GM13977 (cell line): ENCODE measurements around the gene RUNX2.

Experiments
- DNase-seq: peaks from one replicate; pipeline ENCODE4 v3.0.0; 2012; ENCODE audit warnings: low spot score
- CTCF ChIP-seq: IDR thresholded peaks from 2 replicates; pipeline ENCODE4 v1.5.1; 2012; ENCODE audit warnings: mild to moderate bottlenecking, control low read depth; ENCODE audit not compliant: insufficient read depth; ENCODE audit errors: extremely low read depth, missing control alignments
- in situ Hi-C: fragments of 300-500 bp; cut with MboI; formaldehyde crosslinking; loops from one replicate; pipeline ENCODE4 v1.12.0; 2022; ENCODE audit warnings: low sequenced_read_pairs, low pct_unique_long_range_greater_than_20kb, mixed read lengths, inconsistent platforms; ENCODE audit not compliant: unreplicated experiment

Gene RUNX2

GRCh38 chr6:45350186-45350710, 22.1 kb downstream of the RUNX2 start:
- in situ Hi-C loops: no loop called here
- DNase-seq: no peak

DNA sequence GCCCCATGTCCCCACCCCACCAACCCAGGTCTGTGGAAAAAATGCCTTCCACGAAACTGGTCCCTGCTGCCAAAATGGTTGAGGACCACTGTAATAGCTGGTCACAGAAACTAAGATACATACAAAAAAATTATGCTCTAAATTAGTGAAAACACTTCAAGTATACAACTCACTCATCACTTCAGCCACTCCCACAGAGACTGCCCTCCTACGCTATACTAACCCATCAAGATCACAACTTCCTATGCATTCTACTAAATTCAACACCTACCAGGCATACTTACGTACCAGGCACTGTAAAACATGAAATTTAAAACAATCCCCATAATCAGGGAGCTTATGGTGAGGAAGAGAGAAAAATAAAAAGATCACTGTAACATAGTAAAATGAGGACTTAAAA, 22.9 kb downstream of the RUNX2 start:
- no peak for TF ChIP-seq CTCF
- in situ Hi-C loops: no loop called here
- no peak for DNase-seq

More at GRCh38 chr6:45350186-45350710, 22.1 kb downstream of the RUNX2 start:
- TF ChIP-seq CTCF: no peak

- no peak for DNase-seq
- no peak for TF ChIP-seq CTCF
- in situ Hi-C loops: no loop called here
These were observed 23.5 kb downstream of the RUNX2 start for GRCh38 chr6:45351667-45352066.

DNA sequence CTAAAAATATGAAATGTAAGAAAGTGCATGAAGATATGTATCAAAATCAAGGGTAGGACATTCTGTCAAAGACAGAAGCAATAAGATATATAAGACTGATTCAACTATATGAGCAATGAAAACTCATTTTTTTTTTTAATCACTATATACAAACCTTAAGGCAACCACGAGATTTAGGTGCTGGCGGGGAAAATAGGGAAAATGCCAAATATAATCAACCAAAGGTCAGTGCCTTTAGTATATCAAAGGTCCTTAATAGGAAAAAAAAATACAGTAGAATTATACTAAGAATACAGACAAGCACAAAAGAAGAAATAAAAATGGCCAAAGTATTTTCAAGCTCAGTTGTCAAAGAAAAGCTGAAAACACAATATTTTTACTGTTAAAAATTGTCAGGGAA, 25.5 kb downstream of the RUNX2 start:
- in situ Hi-C loops: no loop called here
- TF ChIP-seq CTCF: no peak
- DNase-seq: no peak

- no peak for DNase-seq
- in situ Hi-C loops: no loop called here
- no peak for TF ChIP-seq CTCF
These were observed 36.3 kb downstream of the RUNX2 start for GRCh38 chr6:45364466-45364865.

DNA sequence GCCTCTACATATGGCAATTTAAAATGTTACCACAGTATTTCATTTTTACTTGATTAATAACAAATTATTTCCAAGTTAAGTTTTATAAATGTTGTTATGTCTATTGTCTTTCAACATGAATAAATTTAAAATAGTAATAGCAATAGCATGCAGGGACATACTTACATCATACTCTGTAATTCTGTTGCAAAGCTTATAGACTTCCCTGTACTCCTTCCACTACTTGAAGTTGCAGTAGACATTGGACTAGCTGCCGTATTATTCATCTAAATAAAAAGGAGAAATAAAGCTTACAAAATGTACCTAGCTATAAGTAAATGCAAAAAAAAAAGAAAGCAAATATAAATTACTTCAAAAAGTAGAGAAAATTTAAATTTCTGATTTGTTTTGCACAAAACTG, 36.9 kb downstream of the RUNX2 start:
- DNase-seq: no peak
- in situ Hi-C loops: no loop called here
- no peak for TF ChIP-seq CTCF

- in situ Hi-C loops: no loop called here
- no peak for DNase-seq
- no peak for TF ChIP-seq CTCF
These were observed 38.4 kb downstream of the RUNX2 start for GRCh38 chr6:45366534-45366933.
